SK-N-SH treated with all-trans-retinoic acid at 6 μM for 48 hours (cell line): Measurements from ENCODE around the gene SWSAP1.

Source experiments
- ARNTL ChIP-seq: fragments of 450-650 bp; formaldehyde crosslinking; IDR thresholded peaks from 2 replicates; pipeline ENCODE4 v1.5.0; 2020; ENCODE audit warnings: low read depth, mild to moderate bottlenecking, moderate library complexity, borderline replicate concordance
- CREB5 ChIP-seq: fragments of 250-450 bp; sonication (Bioruptor Pico); IDR thresholded peaks from 2 replicates; pipeline ENCODE4 v1.5.1; 2020; ENCODE audit warnings: low read depth, mild to moderate bottlenecking, moderate library complexity
- GLIS3 ChIP-seq: fragments of 250-450 bp; sonication (Bioruptor Pico); IDR thresholded peaks from 2 replicates; pipeline ENCODE4 v1.5.0; 2020; ENCODE audit warnings: mild to moderate bottlenecking, moderate library complexity
- PATZ1 ChIP-seq: fragments of 250-450 bp; sonication (Bioruptor Pico); IDR thresholded peaks from 2 replicates; pipeline ENCODE4 v1.8.0; 2020; ENCODE audit warnings: mild to moderate bottlenecking, moderate library complexity, borderline replicate concordance
- PPARA ChIP-seq: fragments of 250-450 bp; sonication (Bioruptor Pico); IDR thresholded peaks from 2 replicates; pipeline ENCODE4 v1.5.0; 2020; ENCODE audit warnings: mild to moderate bottlenecking, borderline replicate concordance
- TSHZ2 ChIP-seq: fragments of 250-450 bp; sonication (Bioruptor Pico); IDR thresholded peaks from 2 replicates; pipeline ENCODE4 v1.5.0; 2020; ENCODE audit warnings: mild to moderate bottlenecking, moderate library complexity
- ZFP30 ChIP-seq: fragments of 450-650 bp; formaldehyde crosslinking; IDR thresholded peaks from 2 replicates; pipeline ENCODE4 v1.5.0; 2022; ENCODE audit warnings: mild to moderate bottlenecking, moderate library complexity
- TF ChIP-seq, protein P1 (sequence below): fragments of 250-450 bp; sonication (Bioruptor Pico); IDR thresholded peaks from 2 replicates; pipeline ENCODE4 v1.5.1; 2021; ENCODE audit warnings: mild to moderate bottlenecking, moderate library complexity

DNA sequence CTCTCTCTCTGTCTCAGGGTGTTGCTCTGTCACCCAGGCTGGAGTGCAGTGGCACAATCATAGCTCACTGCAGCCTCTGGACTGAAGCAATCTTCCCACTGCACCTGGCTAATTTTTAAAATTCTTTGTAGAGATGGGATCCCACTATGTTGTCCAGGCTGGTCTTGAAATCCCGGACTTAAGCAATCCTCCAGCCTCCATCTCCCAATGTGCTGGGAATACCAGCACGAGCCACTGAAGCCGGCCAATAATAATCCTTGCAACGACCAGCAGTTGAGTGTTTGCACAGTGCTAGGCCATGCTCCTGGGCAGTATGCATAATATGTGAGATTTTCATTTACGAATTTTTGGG is 10.3 kb downstream of the SWSAP1 start:
- no peak for TF ChIP-seq ARNTL
- TF ChIP-seq PATZ1 (CRISPR knock-in tag) = no peak
- TF ChIP-seq TSHZ2 (CRISPR knock-in tag) = no peak
- TF ChIP-seq, protein P1, sequence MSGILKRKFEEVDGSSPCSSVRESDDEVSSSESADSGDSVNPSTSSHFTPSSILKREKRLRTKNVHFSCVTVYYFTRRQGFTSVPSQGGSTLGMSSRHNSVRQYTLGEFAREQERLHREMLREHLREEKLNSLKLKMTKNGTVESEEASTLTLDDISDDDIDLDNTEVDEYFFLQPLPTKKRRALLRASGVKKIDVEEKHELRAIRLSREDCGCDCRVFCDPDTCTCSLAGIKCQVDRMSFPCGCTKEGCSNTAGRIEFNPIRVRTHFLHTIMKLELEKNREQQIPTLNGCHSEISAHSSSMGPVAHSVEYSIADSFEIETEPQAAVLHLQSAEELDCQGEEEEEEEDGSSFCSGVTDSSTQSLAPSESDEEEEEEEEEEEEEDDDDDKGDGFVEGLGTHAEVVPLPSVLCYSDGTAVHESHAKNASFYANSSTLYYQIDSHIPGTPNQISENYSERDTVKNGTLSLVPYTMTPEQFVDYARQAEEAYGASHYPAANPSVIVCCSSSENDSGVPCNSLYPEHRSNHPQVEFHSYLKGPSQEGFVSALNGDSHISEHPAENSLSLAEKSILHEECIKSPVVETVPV (CRISPR knock-in tag) = no peak
- no peak for TF ChIP-seq PPARA
- no peak for TF ChIP-seq ZFP30 (CRISPR knock-in tag)
- TF ChIP-seq CREB5 (CRISPR knock-in tag) = no peak
- TF ChIP-seq GLIS3 (CRISPR knock-in tag) = no peak
